WTC11 (cell line): Measurements from ENCODE around the gene BTBD9. TPM values are rescaled to one million over a fixed set of nuclear protein-coding genes. Genes with fewer than 3 reads are reported as not detected.

Source experiments
- ATAC-seq: fragments of 200-7000 bp; cut with Tn5 transposase; 2 replicates; pipeline ENCODE4 v1.10.0; 2021; ENCODE audit warnings: mild to moderate bottlenecking, moderate library complexity
- CTCF ChIA-PET: fragments of 300-600 bp; sonication (Branson Sonifier 250); formaldehyde crosslinking; loops from one replicate; lab custom pipeline; 2021; ENCODE audit warnings: antibody characterized with exemption; lab: Charles Lee
- POLR2A ChIA-PET: fragments of 350-600 bp; sonication (Branson Sonifier 250); formaldehyde crosslinking; loops from one replicate; lab custom pipeline; 2021; ENCODE audit warnings: antibody characterized with exemption; lab: Charles Lee
- DNase-seq: peaks from one replicate; pipeline ENCODE4 v3.0.0; 2021; ENCODE audit warnings: low spot score
- H3K27ac Mint-ChIP-seq: 2 replicates; pipeline ENCODE4 v1.8.0; 2021; ENCODE audit warnings: mixed read lengths
- H3K27me3 Mint-ChIP-seq: 2 replicates; pipeline ENCODE4 v1.8.0; 2021; ENCODE audit warnings: low read depth, mild to moderate bottlenecking, moderate library complexity, mixed read lengths
- H3K36me3 Mint-ChIP-seq: 2 replicates; pipeline ENCODE4 v1.8.0; 2021; ENCODE audit warnings: mixed read lengths
- H3K4me1 Mint-ChIP-seq: 2 replicates; pipeline ENCODE4 v1.8.0; 2022; ENCODE audit warnings: mixed read lengths
- H3K4me3 Mint-ChIP-seq: 2 replicates; pipeline ENCODE4 v1.8.0; 2021; ENCODE audit warnings: mild to moderate bottlenecking, moderate library complexity, mixed read lengths
- H3K9me3 Mint-ChIP-seq: 2 replicates; pipeline ENCODE4 v1.8.0; 2021; ENCODE audit warnings: mixed read lengths
- ATF2 ChIP-seq: sonication (generic); formaldehyde crosslinking; IDR thresholded peaks from 2 replicates; pipeline ENCODE4 v1.8.1; 2022; ENCODE audit warnings: low read depth, missing genetic modification reagents, borderline replicate concordance
- ATF3 ChIP-seq: sonication (generic); formaldehyde crosslinking; conservative IDR thresholded peaks from 2 replicates; pipeline ENCODE4 v1.8.1; 2022; ENCODE audit warnings: mild to moderate bottlenecking, missing genetic modification reagents
- CBFB ChIP-seq: sonication (generic); formaldehyde crosslinking; IDR thresholded peaks from 2 replicates; pipeline ENCODE4 v1.8.1; 2022; ENCODE audit warnings: mild to moderate bottlenecking, low read depth, missing genetic modification reagents
- E2F4 ChIP-seq: sonication (generic); formaldehyde crosslinking; IDR thresholded peaks from 2 replicates; pipeline ENCODE4 v1.8.1; 2022; ENCODE audit warnings: low read depth, mild to moderate bottlenecking, moderate library complexity, missing genetic modification reagents, borderline replicate concordance
- ELF4 ChIP-seq: sonication (generic); formaldehyde crosslinking; IDR thresholded peaks from 2 replicates; pipeline ENCODE4 v1.8.1; 2022; ENCODE audit warnings: low read depth, mild to moderate bottlenecking, moderate library complexity, missing genetic modification reagents
- FOXP4 ChIP-seq: sonication (generic); formaldehyde crosslinking; IDR thresholded peaks from 2 replicates; pipeline ENCODE4 v1.8.0; 2022; ENCODE audit warnings: mild to moderate bottlenecking, missing genetic modification reagents
- GABPB1 ChIP-seq: sonication (generic); formaldehyde crosslinking; IDR thresholded peaks from 2 replicates; pipeline ENCODE4 v1.8.1; 2023; ENCODE audit warnings: mild to moderate bottlenecking, missing genetic modification reagents
- GTF2I ChIP-seq: fragments of 250-450 bp; sonication (Bioruptor Pico); conservative IDR thresholded peaks from 2 replicates; pipeline ENCODE4 v1.4.0; 2021; ENCODE audit warnings: mild to moderate bottlenecking
- IRF1 ChIP-seq: sonication (generic); formaldehyde crosslinking; IDR thresholded peaks from 2 replicates; pipeline ENCODE4 v1.8.0; 2023; ENCODE audit warnings: missing genetic modification reagents
- IRF2 ChIP-seq: sonication (generic); formaldehyde crosslinking; IDR thresholded peaks from 2 replicates; pipeline ENCODE4 v1.8.0; 2022; ENCODE audit warnings: low read depth, missing genetic modification reagents, borderline replicate concordance
- JAZF1 ChIP-seq: fragments of 250-450 bp; sonication (Bioruptor Pico); IDR thresholded peaks from 2 replicates; pipeline ENCODE4 v1.9.0; 2021; ENCODE audit warnings: moderate library complexity, mild to moderate bottlenecking, inconsistent platforms
- MAX ChIP-seq: sonication (generic); formaldehyde crosslinking; IDR thresholded peaks from 2 replicates; pipeline ENCODE4 v1.8.0; 2022; ENCODE audit warnings: mild to moderate bottlenecking, missing genetic modification reagents
- MLX ChIP-seq: sonication (generic); formaldehyde crosslinking; IDR thresholded peaks from 2 replicates; pipeline ENCODE4 v1.8.1; 2023; ENCODE audit warnings: mild to moderate bottlenecking, missing genetic modification reagents, moderate library complexity
- MXD4 ChIP-seq: fragments of 250-450 bp; sonication (Bioruptor Pico); IDR thresholded peaks from 2 replicates; pipeline ENCODE4 v1.8.0; 2021; ENCODE audit warnings: mild to moderate bottlenecking, moderate library complexity, borderline replicate concordance
- NFE2L1 ChIP-seq: sonication (generic); formaldehyde crosslinking; IDR thresholded peaks from 2 replicates; pipeline ENCODE4 v1.8.1; 2023; ENCODE audit warnings: missing genetic modification reagents
- PREB ChIP-seq: sonication (generic); formaldehyde crosslinking; IDR thresholded peaks from 2 replicates; pipeline ENCODE4 v1.8.1; 2022; ENCODE audit warnings: mild to moderate bottlenecking, missing genetic modification reagents, moderate library complexity, borderline replicate concordance
- TEAD1 ChIP-seq: sonication (generic); formaldehyde crosslinking; IDR thresholded peaks from 2 replicates; pipeline ENCODE4 v1.8.0; 2022; ENCODE audit warnings: mild to moderate bottlenecking, missing genetic modification reagents
- TP53 ChIP-seq: sonication (generic); formaldehyde crosslinking; IDR thresholded peaks from 2 replicates; pipeline ENCODE4 v1.8.1; 2023; ENCODE audit warnings: mild to moderate bottlenecking, missing genetic modification reagents
- USF2 ChIP-seq: sonication (generic); formaldehyde crosslinking; IDR thresholded peaks from 2 replicates; pipeline ENCODE4 v1.8.1; 2023; ENCODE audit warnings: mild to moderate bottlenecking, missing genetic modification reagents, moderate library complexity
- ZMAT4 ChIP-seq: fragments of 250-450 bp; sonication (Bioruptor Pico); IDR thresholded peaks from 2 replicates; pipeline ENCODE4 v1.9.0; 2021; ENCODE audit warnings: mild to moderate bottlenecking
- ZNF121 ChIP-seq: sonication (generic); formaldehyde crosslinking; IDR thresholded peaks from 2 replicates; pipeline ENCODE4 v1.8.0; 2023; ENCODE audit warnings: missing genetic modification reagents
- ZNF232 ChIP-seq: sonication (generic); formaldehyde crosslinking; IDR thresholded peaks from 2 replicates; pipeline ENCODE4 v1.8.0; 2022; ENCODE audit warnings: mild to moderate bottlenecking, missing genetic modification reagents
- ZNF425 ChIP-seq: fragments of 250-450 bp; sonication (Bioruptor Pico); conservative IDR thresholded peaks from 2 replicates; pipeline ENCODE4 v1.9.0; 2021; ENCODE audit warnings: mild to moderate bottlenecking
- total RNA-seq: library from RNA; stranded (reverse); gene quantifications from 3 replicates; pipeline ENCODE4 v1.2.3, GENCODE V29; 2021

Gene BTBD9
- total RNA-seq, 1 experiment from 2014 or later, result 4.2 TPM

GRCh38 chr6:38153076-38153797, 486.5 kb downstream of the BTBD9 start:
- CTCF ChIA-PET, result interaction anchor here (0.6 to 1.0 kb wide), 3 partner anchors 15 to 417 kb away, joined by 3 to 5 read pairs (median 3); no protein-coding TSS in a partner anchor
- H3K27ac Mint-ChIP-seq, result no peak overlapping the region
- H3K9me3 Mint-ChIP-seq, result no peaks in the 10 kb centered on the region
- no peaks in the 10 kb centered on the region for H3K36me3 Mint-ChIP-seq
- POLR2A ChIA-PET, result no interaction called here
- peak; percentile 10 for DNase-seq
- TF ChIP-seq ZNF121 (CRISPR knock-in tag), result no peak
- TF ChIP-seq TEAD1 (CRISPR knock-in tag), result no peak
- no peak for TF ChIP-seq E2F4 (CRISPR knock-in tag)
- no peak for TF ChIP-seq USF2
- no peak for TF ChIP-seq FOXP4 (CRISPR knock-in tag)
- TF ChIP-seq ATF2, result no peak
- TF ChIP-seq ELF4 (CRISPR knock-in tag), result no peak
- no peak for TF ChIP-seq MLX (CRISPR knock-in tag)
- TF ChIP-seq MAX (CRISPR knock-in tag), result no peak
- no peak for TF ChIP-seq GABPB1
- TF ChIP-seq NFE2L1, result no peak
- no peak for TF ChIP-seq CBFB (CRISPR knock-in tag)
- no peak for TF ChIP-seq GTF2I (CRISPR knock-in tag)
- no peak for TF ChIP-seq JAZF1 (CRISPR knock-in tag)
- H3K4me3 Mint-ChIP-seq, result no peak overlapping the region
- no peaks in the 10 kb centered on the region for H3K27me3 Mint-ChIP-seq
- no peak for ATAC-seq
- H3K4me1 Mint-ChIP-seq, result peaks cover 19% of the 10 kb centered on the region

- Mint-ChIP-seq H3K36me3 (no peaks in the 10 kb centered on the region), H3K4me3 (no peak overlapping the region), H3K27ac (no peak overlapping the region), H3K4me1 (peaks cover 19% of the 10 kb centered on the region), H3K9me3 (no peaks in the 10 kb centered on the region), H3K27me3 (no peaks in the 10 kb centered on the region)
- DNase-seq (peak; percentile 3), ATAC-seq (no peak)
- POLR2A ChIA-PET, result interaction anchor here (0.6 kb wide), 1 partner anchor 241 kb away, joined by 10 read pairs; no protein-coding TSS in a partner anchor
- CTCF ChIA-PET, result interaction anchor here (0.6 to 1.0 kb wide), 2 partner anchors 14 to 23 kb away, joined by 3 read pairs; no protein-coding TSS in a partner anchor
- TF ChIP-seq IRF2 (CRISPR knock-in tag) (no peak), ZNF425 (CRISPR knock-in tag) (no peak), ZNF232 (no peak), PREB (CRISPR knock-in tag) (no peak), ATF3 (no peak), MXD4 (no peak), NFE2L1 (no peak), IRF1 (CRISPR knock-in tag) (no peak), ZMAT4 (no peak), TP53 (CRISPR knock-in tag) (no peak)
These were observed 487.1 kb downstream of the BTBD9 start for GRCh38 chr6:38152620-38153019.
